SK-N-MC (cell line): Measurements from ENCODE around the gene PIGA.

Experiments
- EZH2 ChIP-seq: fragments of 200-600 bp; sonication (generic); IDR thresholded peaks from one replicate; pipeline ENCODE4 v1.6.1; 2017; ENCODE audit warnings: antibody characterized with exemption
- FOXP2 ChIP-seq: optimal IDR thresholded peaks from 2 replicates; pipeline ENCODE3; 2011; ENCODE audit warnings: mild to moderate bottlenecking, moderate library complexity; ENCODE audit not compliant: insufficient read depth; ENCODE audit errors: extremely low read length, control extremely low read depth
- POLR2AphosphoS5 ChIP-seq: IDR thresholded peaks from 2 replicates; pipeline ENCODE4 v1.6.1; 2012; ENCODE audit warnings: mild to moderate bottlenecking, low read depth, low read length, borderline replicate concordance

GRCh38 chrX:15301924-15302323 lies 33.4 kb downstream of the PIGA start:
- TF ChIP-seq EZH2 (no peak), FOXP2 (no peak), POLR2AphosphoS5 (no peak)
